ENCODE data around the gene COL5A1.

The COL5A1 gene

DNA sequence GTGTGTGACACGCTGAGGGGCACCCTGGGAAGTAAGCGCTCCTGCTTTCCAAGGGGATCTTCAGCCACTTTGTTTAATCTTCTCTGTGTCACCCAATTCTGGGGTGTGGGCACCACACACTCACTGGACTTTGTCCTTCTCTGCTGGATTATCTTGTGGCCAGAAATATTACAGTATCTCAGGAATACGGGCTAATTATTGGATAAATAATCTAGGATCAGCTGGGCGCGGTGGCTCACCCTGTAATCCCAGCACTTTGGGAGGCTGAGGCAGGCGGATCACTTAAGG is 50.9 kb downstream of the COL5A1 start:
- DNase-seq (ENCODE audit: low read depth, low spot score): no peak
- no CpG with 5 or more reads among the region's 6 CpGs for WGBS (ENCODE audit: insufficient coverage, insufficient read length)
- no peaks in the 10 kb centered on the region for H3K9me3 ChIP-seq (ENCODE audit: control insufficient read depth, insufficient read depth, low read length)
- no peak overlapping the region for H3K27ac ChIP-seq (ENCODE audit: low read length)
- no peaks in the 10 kb centered on the region for H3K27me3 ChIP-seq (ENCODE audit: control insufficient read depth, insufficient read depth, low read length)
- no peaks in the 10 kb centered on the region; the same call in 1 of the 2 replicates for H3K4me1 ChIP-seq (ENCODE audit: control insufficient read depth, insufficient read depth, low read length)
- peaks cover 2% of the 10 kb centered on the region; the same call in 1 of the 2 replicates for H3K36me3 ChIP-seq (ENCODE audit: control insufficient read depth, insufficient read depth, low read length)
- H3K4me3 ChIP-seq (ENCODE audit: low read length): no peak overlapping the region

DNA sequence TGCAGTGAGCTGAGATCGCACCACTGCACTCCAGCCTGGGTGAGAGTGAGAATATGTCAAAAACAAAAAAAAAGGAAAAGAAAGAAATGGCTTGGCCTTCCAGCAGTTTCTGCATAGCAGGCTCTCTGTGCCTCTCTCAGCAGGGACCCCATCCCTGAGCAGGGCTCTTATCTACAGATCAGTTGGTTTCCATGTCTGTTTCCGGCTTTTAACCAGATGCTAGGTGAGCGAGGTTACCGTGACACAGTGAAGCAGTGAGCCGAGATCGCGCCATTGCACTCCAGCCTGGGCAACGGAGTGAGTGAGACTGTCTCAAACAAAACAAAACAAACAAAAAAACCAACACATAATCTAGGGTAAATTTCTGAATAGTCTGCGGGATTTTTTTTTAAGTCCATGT is 51.4 kb downstream of the COL5A1 start:
- Histone ChIP-seq H3K9me3 (ENCODE audit: control insufficient read depth, insufficient read depth, low read length) (no peaks in the 10 kb centered on the region), H3K27me3 (ENCODE audit: control insufficient read depth, insufficient read depth, low read length) (no peaks in the 10 kb centered on the region), H3K36me3 (ENCODE audit: control insufficient read depth, insufficient read depth, low read length) (peaks cover 3% of the 10 kb centered on the region; the same call in 1 of the 2 replicates), H3K27ac (ENCODE audit: low read length) (no peak overlapping the region), H3K4me3 (ENCODE audit: low read length) (no peak overlapping the region), H3K4me1 (ENCODE audit: control insufficient read depth, insufficient read depth, low read length) (no peaks in the 10 kb centered on the region; the same call in 1 of the 2 replicates)
- DNase-seq (ENCODE audit: low read depth, low spot score): no peak
- WGBS (ENCODE audit: insufficient coverage, insufficient read length): no CpG with 5 or more reads among the region's 9 CpGs

DNA sequence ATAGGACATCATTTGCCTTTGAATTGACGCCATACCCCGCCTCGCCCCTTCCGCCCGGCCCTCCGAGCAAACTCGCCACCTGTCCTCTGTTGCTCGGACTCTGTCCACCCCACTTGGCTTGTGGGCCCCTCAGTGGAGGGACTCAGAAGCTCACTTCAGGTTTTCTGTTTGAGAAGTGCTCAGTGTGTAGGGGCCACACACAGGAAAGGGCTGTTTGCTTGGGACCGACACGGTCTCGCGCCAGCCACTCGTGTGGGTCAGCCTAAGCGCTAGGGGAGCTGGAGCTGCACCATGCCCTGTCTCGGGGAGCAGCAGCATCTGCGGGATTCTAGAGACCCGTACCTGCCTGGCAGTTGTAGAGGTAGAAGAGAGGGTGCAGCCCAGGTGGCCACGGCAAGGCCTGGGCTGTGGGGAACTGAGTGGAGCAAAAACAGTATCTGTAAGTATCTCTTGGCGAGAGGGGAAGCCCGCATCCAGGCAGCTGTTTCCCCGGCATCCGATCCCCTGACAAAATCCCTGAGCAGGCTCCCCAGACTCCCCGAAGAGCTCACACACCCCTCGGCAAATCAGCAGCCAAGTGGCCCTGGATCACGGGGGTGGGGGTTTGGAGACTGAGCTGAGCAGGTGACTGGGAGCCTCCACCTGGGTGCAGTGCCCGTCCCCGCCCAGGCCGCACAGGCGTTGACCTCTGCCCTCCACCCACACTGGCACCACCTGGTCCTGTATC is 52.2 kb downstream of the COL5A1 start:
- WGBS (ENCODE audit: insufficient coverage, insufficient read length): no CpG with 5 or more reads among the region's 29 CpGs
- DNase-seq (ENCODE audit: low read depth, low spot score): no peak
- H3K4me3 ChIP-seq (ENCODE audit: low read length): no peak overlapping the region
- no peaks in the 10 kb centered on the region for H3K27me3 ChIP-seq (ENCODE audit: control insufficient read depth, insufficient read depth, low read length)
- H3K36me3 ChIP-seq (ENCODE audit: control insufficient read depth, insufficient read depth, low read length): peaks cover 3% of the 10 kb centered on the region; the same call in 1 of the 2 replicates
- H3K4me1 ChIP-seq (ENCODE audit: control insufficient read depth, insufficient read depth, low read length): peaks cover 4% of the 10 kb centered on the region; the same call in 1 of the 2 replicates
- no peaks in the 10 kb centered on the region for H3K9me3 ChIP-seq (ENCODE audit: control insufficient read depth, insufficient read depth, low read length)
- no peak overlapping the region for H3K27ac ChIP-seq (ENCODE audit: low read length)

DNA sequence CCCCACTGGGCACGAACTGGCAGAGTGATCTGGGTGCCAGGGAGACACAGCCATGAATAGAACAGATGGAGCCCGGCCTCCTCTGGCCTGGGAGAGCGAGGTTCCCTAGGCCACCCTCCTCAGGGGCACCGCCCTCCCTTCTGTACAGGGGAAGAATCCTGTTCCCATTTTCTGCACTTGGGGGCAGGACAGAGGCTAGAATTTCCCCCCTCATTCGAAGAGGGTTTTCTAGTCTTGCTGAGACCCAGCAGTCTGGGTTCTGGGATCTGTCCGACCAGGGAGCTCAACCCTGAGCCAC is 52.7 kb downstream of the COL5A1 start:
- no peaks in the 10 kb centered on the region for H3K27me3 ChIP-seq (ENCODE audit: control insufficient read depth, insufficient read depth, low read length)
- H3K36me3 ChIP-seq (ENCODE audit: control insufficient read depth, insufficient read depth, low read length): peaks cover 3% of the 10 kb centered on the region; the same call in 1 of the 2 replicates
- no peak for DNase-seq (ENCODE audit: low read depth, low spot score)
- peaks cover 5% of the 10 kb centered on the region; the same call in 1 of the 2 replicates for H3K4me1 ChIP-seq (ENCODE audit: control insufficient read depth, insufficient read depth, low read length)
- no peaks in the 10 kb centered on the region for H3K9me3 ChIP-seq (ENCODE audit: control insufficient read depth, insufficient read depth, low read length)
- no peak overlapping the region for H3K4me3 ChIP-seq (ENCODE audit: low read length)
- no peak overlapping the region for H3K27ac ChIP-seq (ENCODE audit: low read length)
- WGBS (ENCODE audit: insufficient coverage, insufficient read length): no CpG with 5 or more reads among the region's 6 CpGs

DNA sequence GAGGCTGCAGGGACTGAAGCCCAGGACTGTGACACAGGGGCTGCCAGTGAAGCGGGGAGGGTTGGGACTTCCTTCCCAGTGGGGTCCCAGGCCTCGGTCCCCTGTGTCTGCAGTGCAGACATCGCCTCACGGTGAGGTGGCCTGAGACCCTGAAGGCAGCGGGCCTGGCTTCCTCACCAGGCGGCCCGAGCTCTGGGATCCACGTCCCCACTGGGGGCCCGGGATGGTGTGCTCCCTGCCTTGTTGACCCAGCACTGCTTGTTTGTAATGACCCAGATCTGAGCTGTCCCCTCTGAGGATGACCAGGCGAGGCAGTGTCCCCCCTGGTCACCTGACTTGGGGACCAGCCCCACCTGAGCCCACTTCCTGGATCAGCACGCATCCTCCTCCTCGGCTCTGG is 53.1 kb downstream of the COL5A1 start:
- no peak overlapping the region for H3K4me3 ChIP-seq (ENCODE audit: low read length)
- H3K27me3 ChIP-seq (ENCODE audit: control insufficient read depth, insufficient read depth, low read length): no peaks in the 10 kb centered on the region
- no peak for DNase-seq (ENCODE audit: low read depth, low spot score)
- H3K36me3 ChIP-seq (ENCODE audit: control insufficient read depth, insufficient read depth, low read length): peaks cover 3% of the 10 kb centered on the region; the same call in 1 of the 2 replicates
- H3K9me3 ChIP-seq (ENCODE audit: control insufficient read depth, insufficient read depth, low read length): no peaks in the 10 kb centered on the region
- WGBS (ENCODE audit: insufficient coverage, insufficient read length): no CpG with 5 or more reads among the region's 12 CpGs
- H3K27ac ChIP-seq (ENCODE audit: low read length): no peak overlapping the region
- H3K4me1 ChIP-seq (ENCODE audit: control insufficient read depth, insufficient read depth, low read length): peaks cover 5% of the 10 kb centered on the region; the same call in 1 of the 2 replicates

DNA sequence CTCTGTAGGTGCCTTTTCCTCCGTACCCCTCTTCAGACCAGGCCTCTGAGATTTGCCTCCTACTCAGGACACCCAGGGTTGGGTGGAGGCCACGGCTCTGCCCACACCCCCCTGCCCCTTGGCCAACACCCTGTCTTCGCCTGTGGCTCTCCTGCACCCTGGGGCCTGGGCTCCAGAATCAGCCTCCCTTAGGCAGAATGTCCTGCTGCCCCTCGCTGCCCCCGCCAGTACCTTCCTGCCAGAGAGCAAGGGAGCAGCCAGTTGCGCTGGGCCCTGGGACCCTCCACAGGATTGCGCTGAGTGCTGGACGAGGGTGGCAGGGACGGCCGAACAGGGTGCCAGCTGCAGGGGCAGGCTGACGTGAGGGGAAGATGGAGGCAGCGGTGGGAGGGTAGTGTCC is 53.5 kb downstream of the COL5A1 start:
- peaks cover 3% of the 10 kb centered on the region; the same call in 1 of the 2 replicates for H3K36me3 ChIP-seq (ENCODE audit: control insufficient read depth, insufficient read depth, low read length)
- H3K4me3 ChIP-seq (ENCODE audit: low read length): no peak overlapping the region
- H3K27me3 ChIP-seq (ENCODE audit: control insufficient read depth, insufficient read depth, low read length): no peaks in the 10 kb centered on the region
- no peak overlapping the region for H3K27ac ChIP-seq (ENCODE audit: low read length)
- DNase-seq (ENCODE audit: low read depth, low spot score): no peak
- peaks cover 5% of the 10 kb centered on the region; the same call in 1 of the 2 replicates for H3K4me1 ChIP-seq (ENCODE audit: control insufficient read depth, insufficient read depth, low read length)
- H3K9me3 ChIP-seq (ENCODE audit: control insufficient read depth, insufficient read depth, low read length): no peaks in the 10 kb centered on the region
- no CpG with 5 or more reads among the region's 12 CpGs for WGBS (ENCODE audit: insufficient coverage, insufficient read length)

DNA sequence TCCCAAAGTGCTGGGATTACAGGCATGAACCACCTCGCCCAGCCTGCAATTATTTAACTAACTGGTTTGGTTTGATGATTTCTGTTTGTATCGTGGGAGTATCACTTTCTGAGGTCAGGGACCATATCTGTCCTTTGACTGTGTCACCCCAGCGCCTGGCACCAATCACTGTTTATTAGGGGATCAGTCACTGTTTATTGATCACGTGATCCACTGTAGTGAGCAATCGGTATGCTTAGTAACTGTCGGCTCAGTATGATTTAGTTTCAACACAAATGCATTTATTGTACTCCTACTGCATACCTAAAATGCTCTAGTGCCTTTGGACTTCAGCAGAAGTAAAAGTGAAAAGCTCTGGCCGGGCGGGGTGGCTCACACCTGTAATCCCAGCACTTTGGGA is 54.8 kb downstream of the COL5A1 start:
- WGBS (ENCODE audit: insufficient coverage, insufficient read length): no CpG with 5 or more reads among the region's 8 CpGs
- no peaks in the 10 kb centered on the region for H3K27me3 ChIP-seq (ENCODE audit: control insufficient read depth, insufficient read depth, low read length)
- H3K9me3 ChIP-seq (ENCODE audit: control insufficient read depth, insufficient read depth, low read length): no peaks in the 10 kb centered on the region
- no peak for DNase-seq (ENCODE audit: low read depth, low spot score)
- H3K4me3 ChIP-seq (ENCODE audit: low read length): no peak overlapping the region
- H3K36me3 ChIP-seq (ENCODE audit: control insufficient read depth, insufficient read depth, low read length): 0 out of 2 replicates have a peak, but pooled peaks cover 3% of the 10 kb centered on the region
- H3K27ac ChIP-seq (ENCODE audit: low read length): no peak overlapping the region
- H3K4me1 ChIP-seq (ENCODE audit: control insufficient read depth, insufficient read depth, low read length): peaks cover 5% of the 10 kb centered on the region; the same call in 1 of the 2 replicates

DNA sequence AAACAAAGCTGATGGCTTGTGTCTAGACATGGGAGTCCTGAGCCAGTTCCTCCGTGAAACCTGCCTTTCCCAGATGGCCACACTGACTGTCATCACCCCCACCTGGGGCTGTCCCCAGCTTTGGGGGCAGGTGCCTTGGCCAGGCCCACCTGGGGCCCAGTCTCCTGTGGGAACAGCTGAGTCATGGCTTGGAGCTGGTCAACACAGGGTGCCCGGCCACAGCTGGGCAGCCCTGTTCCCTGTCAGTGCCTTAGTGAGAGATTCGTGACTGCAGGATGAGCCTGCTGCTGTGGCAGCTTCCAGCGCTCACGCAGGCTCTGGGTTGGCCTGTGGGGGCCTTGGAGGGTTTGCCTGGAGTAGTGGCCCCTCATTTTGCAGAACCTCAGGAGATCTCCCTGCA is 56.5 kb downstream of the COL5A1 start:
- Histone ChIP-seq H3K27ac (ENCODE audit: low read length) (no peak overlapping the region), H3K27me3 (ENCODE audit: control insufficient read depth, insufficient read depth, low read length) (no peaks in the 10 kb centered on the region), H3K9me3 (ENCODE audit: control insufficient read depth, insufficient read depth, low read length) (no peaks in the 10 kb centered on the region), H3K4me3 (ENCODE audit: low read length) (no peak overlapping the region), H3K4me1 (ENCODE audit: control insufficient read depth, insufficient read depth, low read length) (peaks cover 5% of the 10 kb centered on the region; the same call in 1 of the 2 replicates), H3K36me3 (ENCODE audit: control insufficient read depth, insufficient read depth, low read length) (0 out of 2 replicates have a peak, but pooled peaks cover 3% of the 10 kb centered on the region)
- no CpG with 5 or more reads among the region's 5 CpGs for WGBS (ENCODE audit: insufficient coverage, insufficient read length)
- DNase-seq (ENCODE audit: low read depth, low spot score): no peak

DNA sequence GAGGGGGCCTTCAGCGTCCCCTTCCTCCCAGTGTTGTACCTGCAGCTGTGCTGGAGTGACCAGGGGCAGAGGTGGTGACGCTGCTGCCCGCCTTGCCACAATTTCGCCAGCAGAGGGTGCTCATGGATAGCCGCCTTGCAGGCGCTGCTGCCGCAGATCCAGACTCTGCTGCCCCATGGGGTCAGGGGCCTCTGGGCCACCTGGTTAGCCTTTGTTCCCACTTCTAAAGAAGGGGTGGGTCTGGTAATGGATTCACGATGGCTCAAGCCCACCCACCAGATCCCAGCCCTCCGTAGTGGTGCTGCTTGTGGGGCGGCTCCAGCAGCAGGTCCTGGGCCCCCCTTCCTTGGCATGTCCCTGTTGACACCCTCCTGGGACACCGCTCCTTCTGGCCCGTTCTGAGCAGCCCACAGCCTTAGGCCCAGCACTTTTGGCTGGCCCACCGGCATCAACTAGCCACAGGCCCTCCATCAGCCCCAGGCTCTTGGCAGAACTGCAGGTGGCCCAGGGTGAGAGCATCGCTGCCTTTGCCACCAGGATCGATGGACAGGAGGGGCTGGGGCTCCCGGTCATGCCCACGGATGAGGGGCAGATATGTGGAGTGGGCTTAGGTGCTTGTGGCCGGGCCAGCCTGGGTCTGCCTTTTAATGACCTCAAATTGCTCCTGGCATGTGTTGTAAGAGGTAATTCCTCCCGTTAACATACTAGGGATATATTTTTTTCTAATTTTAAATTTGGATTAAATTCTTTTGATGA is 57.2 kb downstream of the COL5A1 start:
- Histone ChIP-seq H3K9me3 (ENCODE audit: control insufficient read depth, insufficient read depth, low read length) (no peaks in the 10 kb centered on the region), H3K27me3 (ENCODE audit: control insufficient read depth, insufficient read depth, low read length) (no peaks in the 10 kb centered on the region), H3K36me3 (ENCODE audit: control insufficient read depth, insufficient read depth, low read length) (0 out of 2 replicates have a peak, but pooled peaks cover 3% of the 10 kb centered on the region), H3K4me3 (ENCODE audit: low read length) (no peak overlapping the region), H3K4me1 (ENCODE audit: control insufficient read depth, insufficient read depth, low read length) (peaks cover 5% of the 10 kb centered on the region; the same call in 1 of the 2 replicates), H3K27ac (ENCODE audit: low read length) (no peak overlapping the region)
- WGBS (ENCODE audit: insufficient coverage, insufficient read length): no CpG with 5 or more reads among the region's 19 CpGs
- DNase-seq (ENCODE audit: low read depth, low spot score): peak; percentile 76

DNA sequence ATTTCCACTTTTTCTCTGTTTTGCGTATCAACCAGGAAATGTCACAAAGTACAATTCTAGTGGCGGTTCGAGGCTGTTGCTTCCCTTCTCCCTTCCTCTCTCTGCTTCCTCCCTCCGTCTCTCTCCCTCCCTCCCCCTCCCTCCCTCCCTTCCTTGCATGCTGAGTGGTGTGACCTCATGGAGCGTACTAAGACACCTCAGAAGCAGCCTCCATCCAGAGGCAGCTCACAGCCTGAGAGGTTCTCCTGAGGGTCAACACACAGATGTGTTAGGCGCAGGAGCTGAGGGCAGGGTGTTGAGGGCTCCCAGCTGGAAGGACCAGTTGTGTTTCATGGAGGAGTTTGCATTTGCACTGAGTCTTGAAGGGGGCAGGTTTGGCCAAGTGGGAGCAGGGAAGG is 57.7 kb downstream of the COL5A1 start:
- Histone ChIP-seq H3K27me3 (ENCODE audit: control insufficient read depth, insufficient read depth, low read length) (no peaks in the 10 kb centered on the region), H3K9me3 (ENCODE audit: control insufficient read depth, insufficient read depth, low read length) (no peaks in the 10 kb centered on the region), H3K4me3 (ENCODE audit: low read length) (no peak overlapping the region), H3K36me3 (ENCODE audit: control insufficient read depth, insufficient read depth, low read length) (0 out of 2 replicates have a peak, but pooled peaks cover 3% of the 10 kb centered on the region), H3K4me1 (ENCODE audit: control insufficient read depth, insufficient read depth, low read length) (peaks cover 5% of the 10 kb centered on the region; the same call in 1 of the 2 replicates), H3K27ac (ENCODE audit: low read length) (no peak overlapping the region)
- WGBS (ENCODE audit: insufficient coverage, insufficient read length): no CpG with 5 or more reads among the region's 6 CpGs
- DNase-seq (ENCODE audit: low read depth, low spot score): no peak

All from iPS DF 6.9 (cell line).